HUES64 (cell line): ENCODE results near the gene CASS4.
"Not testable (repeated sequence)": the region's sequence is repeated elsewhere in the genome, so short reads cannot be mapped to it uniquely, and the experiment has no call there.

Experiments used
- H3K27ac ChIP-seq: 2 replicates; pipeline ENCODE4 v1.7.0; 2013; ENCODE audit warnings: low read depth, low read length, inconsistent platforms
- H3K27me3 ChIP-seq: 2 replicates; pipeline ENCODE4 v1.6.1; 2013; ENCODE audit warnings: mild to moderate bottlenecking, low read length; ENCODE audit not compliant: insufficient read depth
- H3K36me3 ChIP-seq: 2 replicates; pipeline ENCODE4 v1.6.1; 2013; ENCODE audit warnings: mild to moderate bottlenecking, low read length; ENCODE audit not compliant: insufficient read depth
- H3K4me1 ChIP-seq: 2 replicates; pipeline ENCODE4 v1.6.1; 2013; ENCODE audit warnings: mild to moderate bottlenecking, low read length, moderate library complexity; ENCODE audit not compliant: insufficient read depth
- H3K4me3 ChIP-seq: 2 replicates; pipeline ENCODE4 v1.5.1; 2013; ENCODE audit warnings: mild to moderate bottlenecking, low read length, moderate library complexity
- H3K9ac ChIP-seq: 2 replicates; pipeline ENCODE4 v1.6.1; 2013; ENCODE audit warnings: mild to moderate bottlenecking, low read depth, low read length
- H3K9me3 ChIP-seq: 2 replicates; pipeline ENCODE4 v1.6.1; 2013; ENCODE audit warnings: low read depth, low read length; ENCODE audit not compliant: insufficient read depth
- WGBS: fragments of 150-250, 120-280 bp; methylation state at CpG from one replicate; pipeline ENCODE4 v1.1.7; 2013; ENCODE audit warnings: missing lambda C conversion rate; 5-methylcytosine and 5-hydroxymethylcytosine counted together

Gene CASS4

DNA sequence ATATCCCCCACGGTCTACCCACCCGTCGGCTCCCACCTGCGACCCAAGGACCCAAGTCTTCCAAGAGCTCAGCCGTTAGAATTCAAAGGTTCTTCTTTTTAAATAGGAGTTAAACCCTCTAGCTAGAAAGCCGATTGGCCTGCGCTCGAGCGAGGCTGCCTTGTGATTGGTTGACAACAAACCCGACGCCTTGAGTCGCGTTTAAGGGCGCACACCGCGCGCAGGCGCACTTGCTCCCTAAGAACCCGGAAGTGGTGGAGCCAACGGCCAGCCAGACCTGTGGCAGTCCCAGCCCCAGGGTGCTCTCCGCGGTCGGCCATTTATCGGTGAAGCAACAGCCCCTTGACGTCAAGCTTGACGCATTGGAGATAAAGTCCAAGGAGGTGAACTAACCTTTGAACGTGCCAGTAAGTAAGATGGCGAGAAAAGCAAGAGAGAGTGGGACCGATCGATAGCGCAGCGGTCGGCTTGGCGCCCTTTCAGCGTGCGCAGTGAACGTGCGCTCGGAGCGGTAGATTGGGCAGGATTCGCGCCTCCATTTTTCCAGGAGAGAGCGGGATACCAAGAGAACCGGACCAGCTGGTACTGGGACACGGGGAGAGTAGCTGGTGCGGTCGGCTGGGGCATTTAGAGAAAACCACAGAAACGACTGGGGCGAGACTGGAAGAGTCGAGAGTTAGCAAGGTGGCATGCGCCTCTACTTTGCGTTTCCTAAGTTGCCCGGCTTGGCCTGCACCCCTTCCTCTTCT, 19.8 kb upstream of the CASS4 start, which contains the start of the genes AURKA and CSTF1:
Gene AURKA (minus strand): TSS at position 84 of the 749 bp plus-strand sequence. CDS start 4,018 bp downstream, outside the sequence.
Gene CSTF1 (plus strand): TSS at position 514 of the 749 bp plus-strand sequence. CDS start 2,908 bp downstream, outside the sequence.
- under 1% methylated on average over 53 of the region's 53 CpGs for WGBS
- Histone ChIP-seq H3K36me3 (peaks cover 68% of the 10 kb centered on the region), H3K9ac (peak within 1 kb of the TSS; percentile 94), H3K27me3 (no peaks in the 10 kb centered on the region), H3K4me1 (peaks cover 13% of the 10 kb centered on the region), H3K9me3 (no peaks in the 10 kb centered on the region), H3K27ac (peak within 1 kb of the TSS; percentile 91), H3K4me3 (peak within 1 kb of the TSS; percentile 88)

- peak overlapping the region; percentile 88 for H3K4me3 ChIP-seq
- no peaks in the 10 kb centered on the region for H3K9me3 ChIP-seq
- H3K9ac ChIP-seq: peak overlapping the region; percentile 94
- 4% methylated on average over 16 of the region's 18 CpGs for WGBS
- peaks cover 68% of the 10 kb centered on the region for H3K36me3 ChIP-seq
- peaks cover 13% of the 10 kb centered on the region for H3K4me1 ChIP-seq
- H3K27ac ChIP-seq: peak overlapping the region; percentile 91
- no peaks in the 10 kb centered on the region for H3K27me3 ChIP-seq
Observed at GRCh38 chr20:56392881-56393482, 19.1 kb upstream of the CASS4 start.

GRCh38 chr20:56393653-56394052, 18.4 kb upstream of the CASS4 start:
- whole genome bisulfite sequencing: 73% methylated on average over 8 of the region's 8 CpGs
- H3K27me3 ChIP-seq: no peaks in the 10 kb centered on the region
- H3K4me1 ChIP-seq: peaks cover 13% of the 10 kb centered on the region
- no peaks in the 10 kb centered on the region for H3K9me3 ChIP-seq
- peaks cover 69% of the 10 kb centered on the region for H3K36me3 ChIP-seq
- H3K9ac ChIP-seq: peak overlapping the region; percentile 94
- H3K27ac ChIP-seq: no peak overlapping the region
- peak overlapping the region; percentile 88 for H3K4me3 ChIP-seq

DNA sequence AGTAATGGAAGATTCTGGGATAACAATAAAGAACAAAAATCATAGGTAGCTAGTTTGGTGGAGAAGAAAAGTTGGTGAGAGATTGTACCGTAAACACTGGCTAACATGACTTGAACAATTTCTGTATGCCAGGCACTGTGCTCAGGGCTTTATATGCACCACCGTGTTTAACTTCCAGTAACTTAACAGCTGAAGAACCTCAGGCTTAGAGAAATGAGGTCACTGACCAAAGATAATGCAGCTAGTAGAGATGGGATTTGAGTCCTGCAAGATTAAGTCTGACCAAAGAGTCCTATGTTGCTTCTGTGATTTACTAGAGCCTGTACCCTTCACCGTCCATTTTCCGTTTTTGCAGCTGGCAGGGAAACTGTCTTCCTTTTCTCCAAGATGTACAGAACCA, 16.9 kb upstream of the CASS4 start:
- no peak overlapping the region for H3K27ac ChIP-seq
- no peaks in the 10 kb centered on the region for H3K27me3 ChIP-seq
- H3K4me3 ChIP-seq: no peak overlapping the region
- no peaks in the 10 kb centered on the region for H3K9me3 ChIP-seq
- peaks cover 69% of the 10 kb centered on the region for H3K36me3 ChIP-seq
- peaks cover 13% of the 10 kb centered on the region for H3K4me1 ChIP-seq
- H3K9ac ChIP-seq: no peak overlapping the region
- WGBS: 96% methylated on average over 4 of the region's 4 CpGs

- Histone ChIP-seq H3K9me3 (no peaks in the 10 kb centered on the region), H3K9ac (no peak overlapping the region), H3K36me3 (peaks cover 96% of the 10 kb centered on the region), H3K4me1 (no peaks in the 10 kb centered on the region), H3K27me3 (no peaks in the 10 kb centered on the region), H3K4me3 (no peak overlapping the region), H3K27ac (no peak overlapping the region)
Observed at GRCh38 chr20:56400001-56400640, 11.9 kb upstream of the CASS4 start.

- no peaks in the 10 kb centered on the region for H3K9me3 ChIP-seq
- H3K27ac ChIP-seq: no peak overlapping the region
- no peak overlapping the region for H3K9ac ChIP-seq
- H3K36me3 ChIP-seq: peaks cover 92% of the 10 kb centered on the region
- H3K27me3 ChIP-seq: no peaks in the 10 kb centered on the region
- H3K4me1 ChIP-seq: no peaks in the 10 kb centered on the region
- 97% methylated on average over 25 of the region's 26 CpGs for WGBS
- H3K4me3 ChIP-seq: no peak overlapping the region
Observed at GRCh38 chr20:56403465-56403864, 8.6 kb upstream of the CASS4 start.

GRCh38 chr20:56405356-56405755, 6.7 kb upstream of the CASS4 start:
- not testable (repeated sequence) for H3K27me3 ChIP-seq, H3K4me3 ChIP-seq, H3K27ac ChIP-seq, H3K4me1 ChIP-seq, H3K9me3 ChIP-seq, H3K9ac ChIP-seq
- WGBS: 96% methylated on average over 12 of the region's 12 CpGs
- peaks cover 81% of the 10 kb centered on the region for H3K36me3 ChIP-seq

DNA sequence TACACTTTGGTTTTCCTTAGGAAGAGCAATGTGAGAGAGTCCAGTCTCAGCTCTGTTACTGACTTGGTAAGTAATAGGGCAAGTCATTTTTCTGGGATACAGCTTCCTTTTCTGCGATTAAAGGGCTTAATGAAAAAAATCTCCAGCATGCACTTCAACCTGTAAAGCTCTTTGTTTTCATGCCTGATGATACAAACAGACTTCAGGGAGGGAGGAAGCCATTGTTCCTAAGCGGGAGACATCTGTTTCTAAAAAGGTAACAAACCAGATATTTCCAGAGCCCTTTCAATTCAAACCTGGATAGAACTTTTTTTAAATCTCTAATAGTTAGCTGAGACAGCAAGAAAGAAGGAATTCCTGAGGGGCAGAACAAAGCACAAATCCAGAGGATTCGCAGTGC, 5.2 kb upstream of the CASS4 start:
- no peaks in the 10 kb centered on the region for H3K4me1 ChIP-seq
- H3K9ac ChIP-seq: no peak overlapping the region
- H3K27ac ChIP-seq: no peak overlapping the region
- no peaks in the 10 kb centered on the region for H3K9me3 ChIP-seq
- WGBS: 94% methylated on average over 3 of the region's 3 CpGs
- no peak overlapping the region for H3K4me3 ChIP-seq
- H3K36me3 ChIP-seq: peaks cover 67% of the 10 kb centered on the region
- no peaks in the 10 kb centered on the region for H3K27me3 ChIP-seq

DNA sequence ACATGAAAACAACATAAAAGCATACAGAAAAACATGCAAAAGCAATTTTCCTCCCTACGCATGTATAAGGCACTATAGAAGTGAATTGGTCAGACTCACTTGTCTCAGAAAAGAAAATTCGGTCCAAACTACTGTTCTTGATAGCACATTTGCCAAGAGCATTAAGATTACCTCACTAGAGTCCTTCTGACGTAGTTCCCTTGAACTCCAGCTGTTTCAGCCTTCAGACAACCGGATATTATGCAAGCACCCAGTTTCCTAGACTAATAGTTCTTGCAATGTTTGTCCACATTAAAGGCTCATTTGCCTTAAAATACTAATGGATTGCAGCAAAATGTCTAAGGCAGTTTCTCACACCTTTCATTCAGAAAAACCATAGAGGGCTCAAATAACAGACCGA, 2.5 kb upstream of the CASS4 start:
- WGBS: 90% methylated on average over 5 of the region's 5 CpGs
- peaks cover 42% of the 10 kb centered on the region for H3K36me3 ChIP-seq
- no peaks in the 10 kb centered on the region for H3K27me3 ChIP-seq
- H3K4me3 ChIP-seq: no peak overlapping the region
- no peaks in the 10 kb centered on the region for H3K9me3 ChIP-seq
- H3K9ac ChIP-seq: no peak overlapping the region
- H3K4me1 ChIP-seq: no peaks in the 10 kb centered on the region
- H3K27ac ChIP-seq: no peak overlapping the region

GRCh38 chr20:56409956-56410355, 2.1 kb upstream of the CASS4 start:
- H3K9ac ChIP-seq: no peak overlapping the region
- H3K36me3 ChIP-seq: peaks cover 38% of the 10 kb centered on the region
- no peaks in the 10 kb centered on the region for H3K4me1 ChIP-seq
- 91% methylated on average over 1 of the region's 1 CpG for WGBS
- H3K27ac ChIP-seq: no peak overlapping the region
- H3K9me3 ChIP-seq: no peaks in the 10 kb centered on the region
- H3K4me3 ChIP-seq: no peak overlapping the region
- H3K27me3 ChIP-seq: no peaks in the 10 kb centered on the region

- not testable (repeated sequence) for H3K9ac ChIP-seq, H3K27ac ChIP-seq, H3K27me3 ChIP-seq, H3K9me3 ChIP-seq, H3K4me3 ChIP-seq, H3K4me1 ChIP-seq
- 95% methylated on average over 7 of the region's 7 CpGs for WGBS
- H3K36me3 ChIP-seq: peaks cover 25% of the 10 kb centered on the region
Observed at GRCh38 chr20:56411287-56411686, 773 bp upstream of the CASS4 start.
